Loucy (cell line): Measurements from ENCODE around the gene NACAD.

Experiments
- H2AFZ ChIP-seq: fragments of 200-600 bp; sonication (generic); 2 replicates; pipeline ENCODE4 v1.6.0; 2016; ENCODE audit warnings: antibody characterized with exemption, mild to moderate bottlenecking, low read length, moderate library complexity
- H3F3A ChIP-seq: fragments of 200-600 bp; 2 replicates; pipeline ENCODE4 v1.6.0; 2016; ENCODE audit warnings: antibody characterized with exemption, low read depth, mild to moderate bottlenecking
- H3K27me3 ChIP-seq: fragments of 200-600 bp; sonication (generic); 2 replicates; pipeline ENCODE4 v1.6.1; 2014; ENCODE audit warnings: low read length, mild to moderate bottlenecking; ENCODE audit not compliant: insufficient read depth, poor library complexity, severe bottlenecking
- H3K36me3 ChIP-seq: fragments of 200-600 bp; sonication (generic); 2 replicates; pipeline ENCODE4 v1.6.1; 2016; ENCODE audit warnings: low read length; ENCODE audit not compliant: insufficient read depth
- H3K4me1 ChIP-seq: fragments of 200-600 bp; sonication (generic); 2 replicates; pipeline ENCODE4 v1.5.1; 2014; ENCODE audit warnings: low read length, mild to moderate bottlenecking; ENCODE audit not compliant: insufficient read depth, poor library complexity, severe bottlenecking
- H3K4me2 ChIP-seq: fragments of 200-600 bp; sonication (generic); 2 replicates; pipeline ENCODE4 v1.6.0; 2014; ENCODE audit warnings: antibody characterized with exemption, low read length, low read depth, mild to moderate bottlenecking; ENCODE audit not compliant: poor library complexity, severe bottlenecking
- H3K4me3 ChIP-seq: fragments of 200-600 bp; sonication (generic); 2 replicates; pipeline ENCODE4 v1.5.1; 2014; ENCODE audit warnings: low read length, mild to moderate bottlenecking, mixed read lengths; ENCODE audit not compliant: poor library complexity, severe bottlenecking
- H3K79me2 ChIP-seq: fragments of 200-600 bp; sonication (generic); 2 replicates; pipeline ENCODE4 v1.6.1; 2014; ENCODE audit warnings: low read length; ENCODE audit not compliant: insufficient read depth
- H3K9ac ChIP-seq: fragments of 200-600 bp; sonication (generic); 2 replicates; pipeline ENCODE4 v1.6.0; 2014; ENCODE audit warnings: mild to moderate bottlenecking, low read depth, low read length, moderate library complexity; ENCODE audit not compliant: poor library complexity, severe bottlenecking
- H3K9me2 ChIP-seq: fragments of 200-600 bp; sonication (generic); replicated peaks from 2 replicates; pipeline ENCODE4 v1.6.1; 2016; ENCODE audit warnings: low read depth, low read length, mixed read lengths
- H3K9me3 ChIP-seq: fragments of 200-600 bp; sonication (generic); 2 replicates; pipeline ENCODE4 v1.6.1; 2014; ENCODE audit warnings: mild to moderate bottlenecking, antibody characterized with exemption, low read length, low read depth; ENCODE audit not compliant: insufficient read depth
- H4K20me1 ChIP-seq: fragments of 200-600 bp; sonication (generic); 2 replicates; pipeline ENCODE4 v1.6.0; 2014; ENCODE audit warnings: antibody characterized with exemption, low read length, mild to moderate bottlenecking; ENCODE audit not compliant: insufficient read depth, poor library complexity, severe bottlenecking
- EZH2phosphoT487 ChIP-seq: fragments of 200-600 bp; IDR thresholded peaks from 2 replicates; pipeline ENCODE4 v1.6.1; 2018; ENCODE audit warnings: antibody characterized with exemption, mild to moderate bottlenecking, moderate library complexity, borderline replicate concordance
- TF ChIP-seq, protein P1 (sequence below): fragments of 200-600 bp; sonication (generic); conservative IDR thresholded peaks from 2 replicates; pipeline ENCODE4 v1.5.1; 2014; ENCODE audit warnings: mild to moderate bottlenecking, antibody characterized with exemption, low read length

The NACAD gene

DNA sequence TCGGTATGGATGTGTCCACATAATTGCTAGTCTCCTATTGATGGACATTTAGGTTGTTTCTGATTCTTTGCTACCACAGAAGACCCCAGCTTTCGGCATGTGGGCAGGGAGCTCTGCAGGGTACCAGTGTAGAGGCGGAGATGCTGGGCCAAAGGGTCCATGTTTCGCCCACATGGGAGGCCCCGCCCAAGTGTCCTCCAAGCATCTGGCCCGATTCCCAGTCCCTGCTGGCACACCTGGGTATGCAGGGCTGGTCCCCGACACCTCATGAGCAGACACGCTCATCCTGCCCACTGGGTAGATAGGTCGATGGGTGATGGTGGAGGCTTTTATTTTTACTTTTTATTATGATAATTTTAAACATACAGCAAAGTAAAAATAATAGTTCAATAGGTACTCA lies 42.1 kb upstream of the NACAD start:
- TF ChIP-seq, protein P1, sequence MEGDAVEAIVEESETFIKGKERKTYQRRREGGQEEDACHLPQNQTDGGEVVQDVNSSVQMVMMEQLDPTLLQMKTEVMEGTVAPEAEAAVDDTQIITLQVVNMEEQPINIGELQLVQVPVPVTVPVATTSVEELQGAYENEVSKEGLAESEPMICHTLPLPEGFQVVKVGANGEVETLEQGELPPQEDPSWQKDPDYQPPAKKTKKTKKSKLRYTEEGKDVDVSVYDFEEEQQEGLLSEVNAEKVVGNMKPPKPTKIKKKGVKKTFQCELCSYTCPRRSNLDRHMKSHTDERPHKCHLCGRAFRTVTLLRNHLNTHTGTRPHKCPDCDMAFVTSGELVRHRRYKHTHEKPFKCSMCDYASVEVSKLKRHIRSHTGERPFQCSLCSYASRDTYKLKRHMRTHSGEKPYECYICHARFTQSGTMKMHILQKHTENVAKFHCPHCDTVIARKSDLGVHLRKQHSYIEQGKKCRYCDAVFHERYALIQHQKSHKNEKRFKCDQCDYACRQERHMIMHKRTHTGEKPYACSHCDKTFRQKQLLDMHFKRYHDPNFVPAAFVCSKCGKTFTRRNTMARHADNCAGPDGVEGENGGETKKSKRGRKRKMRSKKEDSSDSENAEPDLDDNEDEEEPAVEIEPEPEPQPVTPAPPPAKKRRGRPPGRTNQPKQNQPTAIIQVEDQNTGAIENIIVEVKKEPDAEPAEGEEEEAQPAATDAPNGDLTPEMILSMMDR, result no peak
- no peak for TF ChIP-seq EZH2phosphoT487
- H3K9ac ChIP-seq, result no peak overlapping the region
- H4K20me1 ChIP-seq, result no peaks in the 10 kb centered on the region
- no peak overlapping the region for H3K4me2 ChIP-seq
- H3K79me2 ChIP-seq, result no peaks in the 10 kb centered on the region
- no peak overlapping the region for H2AFZ ChIP-seq
- H3K27me3 ChIP-seq, result no peaks in the 10 kb centered on the region
- H3K9me3 ChIP-seq, result no peaks in the 10 kb centered on the region
- H3K4me3 ChIP-seq, result no peak overlapping the region
- no peaks in the 10 kb centered on the region for H3K36me3 ChIP-seq
- H3F3A ChIP-seq, result no peaks in the 10 kb centered on the region
- no peaks in the 10 kb centered on the region for H3K9me2 ChIP-seq
- H3K4me1 ChIP-seq, result peaks cover 2% of the 10 kb centered on the region

DNA sequence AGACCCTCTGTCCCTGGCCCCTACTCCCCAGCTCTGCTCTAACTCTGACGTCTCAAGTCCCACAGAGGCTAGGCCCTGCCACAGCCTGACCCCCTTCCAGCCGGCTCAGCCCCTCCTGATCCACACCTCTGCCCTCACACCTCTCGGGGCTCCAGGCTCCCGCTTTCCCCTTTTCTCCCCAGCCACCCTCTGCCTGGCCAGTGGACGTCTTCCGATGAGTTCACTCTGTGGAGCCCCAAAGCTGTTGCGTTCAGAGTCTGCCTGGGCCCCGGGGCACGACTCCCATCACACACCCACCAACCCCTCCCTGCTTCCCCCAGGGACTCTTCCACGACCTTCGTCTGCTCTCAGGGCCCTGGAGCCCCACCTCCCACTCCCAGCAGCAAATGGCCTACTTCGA lies 41.1 kb upstream of the NACAD start:
- H3K36me3 ChIP-seq, result no peaks in the 10 kb centered on the region
- no peaks in the 10 kb centered on the region for H3K9me2 ChIP-seq
- H3F3A ChIP-seq, result no peaks in the 10 kb centered on the region
- no peaks in the 10 kb centered on the region for H3K79me2 ChIP-seq
- H3K4me3 ChIP-seq, result no peak overlapping the region
- no peak overlapping the region for H3K4me2 ChIP-seq
- H2AFZ ChIP-seq, result no peak overlapping the region
- TF ChIP-seq, protein P1, result no peak
- TF ChIP-seq EZH2phosphoT487, result no peak
- no peak overlapping the region for H3K9ac ChIP-seq
- H4K20me1 ChIP-seq, result no peaks in the 10 kb centered on the region
- H3K4me1 ChIP-seq, result no peaks in the 10 kb centered on the region
- H3K27me3 ChIP-seq, result no peaks in the 10 kb centered on the region
- H3K9me3 ChIP-seq, result no peaks in the 10 kb centered on the region

DNA sequence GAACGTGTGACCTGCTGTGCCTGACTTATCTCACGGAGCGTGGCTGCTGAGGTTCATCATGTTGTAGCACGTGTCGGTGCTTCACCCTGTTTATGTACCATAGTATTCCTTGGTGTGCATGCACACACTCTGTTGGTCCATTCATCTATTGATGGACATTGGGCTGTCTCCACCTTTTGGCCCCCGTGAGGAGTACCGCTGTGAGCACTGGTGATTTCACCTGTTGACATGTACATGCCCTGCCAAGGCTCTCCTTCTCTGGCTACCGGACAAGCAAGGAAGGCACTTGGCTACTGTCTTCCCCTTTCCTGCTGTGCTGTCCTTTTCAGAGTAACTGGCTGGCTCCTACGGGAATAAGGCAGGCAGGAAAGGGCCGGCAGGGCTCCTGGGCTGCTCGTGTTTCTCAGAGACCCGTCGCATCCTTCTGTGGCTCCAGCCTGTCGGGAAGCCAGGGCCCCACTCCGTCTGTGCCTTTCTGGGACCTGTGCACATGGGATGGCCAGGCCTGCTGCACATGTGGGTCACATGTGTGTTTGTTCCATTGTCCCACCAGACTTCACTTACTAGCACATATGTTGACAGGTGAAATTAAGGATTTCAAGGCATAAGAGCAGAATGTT lies 40.5 kb upstream of the NACAD start:
- no peaks in the 10 kb centered on the region for H3K36me3 ChIP-seq
- no peak overlapping the region for H2AFZ ChIP-seq
- H3K79me2 ChIP-seq, result no peaks in the 10 kb centered on the region
- TF ChIP-seq, protein P1, result 0 out of 2 replicates have a peak, but pooled peaks have one; percentile 8
- TF ChIP-seq EZH2phosphoT487, result no peak
- H3K9me3 ChIP-seq, result no peaks in the 10 kb centered on the region
- no peaks in the 10 kb centered on the region for H3F3A ChIP-seq
- H3K4me2 ChIP-seq, result no peak overlapping the region
- H3K4me3 ChIP-seq, result no peak overlapping the region
- H3K4me1 ChIP-seq, result no peaks in the 10 kb centered on the region
- H4K20me1 ChIP-seq, result no peaks in the 10 kb centered on the region
- H3K9me2 ChIP-seq, result no peaks in the 10 kb centered on the region
- no peaks in the 10 kb centered on the region for H3K27me3 ChIP-seq
- H3K9ac ChIP-seq, result no peak overlapping the region
